Naive thymus-derived CD4-positive, alpha-beta T cell (primary cell): Measurements from ENCODE around the gene LSP1. TPM values are rescaled to one million over a fixed set of nuclear protein-coding genes. Genes with fewer than 3 reads are reported as not detected.

Experiments
- ATAC-seq: fragments of 150-1000 bp; cut with Tn5 transposase; 2 replicates; pipeline ENCODE4 v1.10.0; 2021; ENCODE audit warnings: mild to moderate bottlenecking, moderate library complexity
- CTCF ChIA-PET: fragments of 350-600 bp; sonication (Branson Sonifier 250); formaldehyde crosslinking; loops from one replicate; lab custom pipeline; 2021; ENCODE audit warnings: antibody characterized with exemption; lab: Charles Lee
- POLR2A ChIA-PET: fragments of 350-600 bp; sonication (Branson Sonifier 250); formaldehyde crosslinking; loops from one replicate; lab custom pipeline; 2021; ENCODE audit warnings: antibody characterized with exemption, inconsistent platforms; lab: Charles Lee
- DNase-seq, 9 donors: peaks; one replicate each; pipeline versions ENCODE4 v3.0.0 to v3.0.0-alpha.2; 2020 to 2022; ENCODE audit warnings: mixed read lengths in 1 of 9
- H3K27ac ChIP-seq: one replicate; pipeline ENCODE4 v1.7.0; 2013; ENCODE audit warnings: mild to moderate bottlenecking, low read depth, low read length, moderate library complexity
- H3K27me3 ChIP-seq, 2 donors: one replicate each; pipeline ENCODE4 v1.7.0; 2013; ENCODE audit warnings: low read length in 2 of 2, mild to moderate bottlenecking in 2 of 2, moderate library complexity in 2 of 2; ENCODE audit not compliant: control insufficient read depth in 2 of 2, insufficient read depth in 2 of 2
- H3K36me3 ChIP-seq, 3 experiments: 1 replicate in 2 of 3; 2 replicates in 1 of 3; pipeline ENCODE4 v1.7.0; 2013; ENCODE audit warnings: low read length in 3 of 3, mild to moderate bottlenecking in 3 of 3, moderate library complexity in 1 of 3; ENCODE audit not compliant: insufficient read depth in 3 of 3, control insufficient read depth in 2 of 3
- H3K4me1 ChIP-seq, 2 donors: one replicate each; pipeline ENCODE4 v1.7.0; 2013; ENCODE audit warnings: low read length in 2 of 2, mild to moderate bottlenecking in 2 of 2, moderate library complexity in 1 of 2; ENCODE audit not compliant: control insufficient read depth in 2 of 2, insufficient read depth in 2 of 2
- H3K4me3 ChIP-seq: 2 replicates; pipeline ENCODE4 v1.7.0; 2013; ENCODE audit warnings: mild to moderate bottlenecking, low read length
- H3K9me3 ChIP-seq, 3 experiments: 1 replicate in 2 of 3; 2 replicates in 1 of 3; pipeline ENCODE4 v1.7.0; 2013; ENCODE audit warnings: low read length in 3 of 3; ENCODE audit not compliant: control insufficient read depth in 2 of 3
- H3K27ac Mint-ChIP-seq, 9 donors: one replicate each; pipeline ENCODE4 v1.8.0; 2020 to 2022; ENCODE audit warnings: mixed read lengths in 9 of 9, mild to moderate bottlenecking in 8 of 9, moderate library complexity in 5 of 9, inconsistent platforms in 2 of 9
- H3K27me3 Mint-ChIP-seq, 5 donors: one replicate each; pipeline ENCODE4 v1.8.0; 2021 to 2022; ENCODE audit warnings: mixed read lengths in 5 of 5, mild to moderate bottlenecking in 1 of 5
- H3K36me3 Mint-ChIP-seq, 5 donors: one replicate each; pipeline ENCODE4 v1.8.0; 2020 to 2022; ENCODE audit warnings: mixed read lengths in 5 of 5, mild to moderate bottlenecking in 3 of 5, inconsistent platforms in 1 of 5
- H3K4me1 Mint-ChIP-seq, 7 donors: one replicate each; pipeline ENCODE4 v1.8.0; 2020 to 2022; ENCODE audit warnings: mixed read lengths in 7 of 7, mild to moderate bottlenecking in 3 of 7, inconsistent platforms in 1 of 7
- H3K4me3 Mint-ChIP-seq, 10 donors: one replicate each; pipeline ENCODE4 v1.8.0; 2020 to 2022; ENCODE audit warnings: mild to moderate bottlenecking in 10 of 10, mixed read lengths in 10 of 10, moderate library complexity in 6 of 10, inconsistent platforms in 2 of 10
- H3K9me3 Mint-ChIP-seq, 11 donors: one replicate each; pipeline ENCODE4 v1.8.0; 2020 to 2022; ENCODE audit warnings: mixed read lengths in 11 of 11, mild to moderate bottlenecking in 4 of 11, inconsistent platforms in 1 of 11, moderate library complexity in 1 of 11
- intact Hi-C, 2 donors: fragments of 100-400 bp; cut with micrococcal nuclease; formaldehyde crosslinking; loops; one replicate each; pipeline ENCODE4 v1.15.1; 2023
- polyA plus RNA-seq, 2 donors: library from polyadenylated mRNA; unstranded; fragments of 300-500 nt; fragmentation: Illumina TruSeq; gene quantifications; one replicate each; pipeline ENCODE4 v1.2.3, GENCODE V29; 2021
- total RNA-seq, 6 experiments: library from RNA in 5 of 6; stranded (reverse) in 5 of 6; gene quantifications; 1 replicate in 5 of 6; 2 replicates in 1 of 6; pipeline ENCODE4 v1.2.3 and lab custom pipeline; 2021 to 2026

The LSP1 gene
- total and polyA plus RNA-seq, 7 experiments from 2014 or later, result 248 to 578 (median 295) TPM

- no peaks in the 10 kb centered on the region for H3K36me3 ChIP-seq
- no peak for DNase-seq
- intact Hi-C loops, result no loop called here
These were observed 16.6 kb upstream of the LSP1 start for GRCh38 chr11:1836011-1836945.

GRCh38 chr11:1837171-1838076 is 15.5 kb upstream of the LSP1 start:
- no peak overlapping the region for H3K27ac ChIP-seq
- ChIA-PET POLR2A (no interaction called here), CTCF (interaction anchor here (1.0 to 7.8 kb wide), 9 partner anchors 10 to 314 kb away, joined by 3 to 229 read pairs (median 5); partner anchors contain the start of gene LSP1)
- Mint-ChIP-seq H3K27ac (peak overlapping the region in 1 of 9 donors; percentile 19), H3K4me1 (peaks cover 0 to 11% (median 7%) of the 10 kb centered on the region in 7 donors), H3K36me3 (no peaks in the 10 kb centered on the region), H3K9me3 (no peaks in the 10 kb centered on the region), H3K4me3 (peak overlapping the region in 1 of 10 donors; percentile 14), H3K27me3 (peaks cover 0 to 3% (median 0%) of the 10 kb centered on the region in 5 donors)
- no peak overlapping the region for H3K4me3 ChIP-seq
- no peaks in the 10 kb centered on the region for H3K27me3 ChIP-seq
- peaks cover 0 to 7% of the 10 kb centered on the region in 2 donors for H3K4me1 ChIP-seq
- H3K36me3 ChIP-seq, result no peaks in the 10 kb centered on the region
- DNase-seq, result peak; percentile 53 to 83 (median 75)
- intact Hi-C loops, result loop anchor here (1.0 to 2.0 kb wide), 6 partner anchors 14 to 314 kb away; partner anchors contain the start of gene LSP1 (in 1 of the 2)
- H3K9me3 ChIP-seq, result no peaks in the 10 kb centered on the region
- peak; percentile 84 for ATAC-seq

More at GRCh38 chr11:1836011-1836945, 16.6 kb upstream of the LSP1 start:
- CTCF ChIA-PET, result interaction anchor here (0.6 to 7.8 kb wide), 10 partner anchors 9 to 315 kb away, joined by 3 to 229 read pairs (median 6); no protein-coding TSS in a partner anchor
- Mint-ChIP-seq H3K9me3 (no peaks in the 10 kb centered on the region), H3K36me3 (no peaks in the 10 kb centered on the region), H3K4me1 (peaks cover 0 to 11% (median 7%) of the 10 kb centered on the region in 7 donors), H3K4me3 (no peak overlapping the region), H3K27ac (peak overlapping the region in 1 of 9 donors; percentile 14), H3K27me3 (peaks cover 0 to 6% (median 3%) of the 10 kb centered on the region in 5 donors)
- Histone ChIP-seq H3K27me3 (no peaks in the 10 kb centered on the region), H3K9me3 (no peaks in the 10 kb centered on the region), H3K4me1 (peaks cover 0 to 7% of the 10 kb centered on the region in 2 donors), H3K27ac (no peak overlapping the region), H3K4me3 (no peak overlapping the region)
- no peak for ATAC-seq
- POLR2A ChIA-PET, result interaction anchor here (1.1 kb wide), 1 partner anchor 53 kb away, joined by 3 read pairs; no protein-coding TSS in a partner anchor

DNA sequence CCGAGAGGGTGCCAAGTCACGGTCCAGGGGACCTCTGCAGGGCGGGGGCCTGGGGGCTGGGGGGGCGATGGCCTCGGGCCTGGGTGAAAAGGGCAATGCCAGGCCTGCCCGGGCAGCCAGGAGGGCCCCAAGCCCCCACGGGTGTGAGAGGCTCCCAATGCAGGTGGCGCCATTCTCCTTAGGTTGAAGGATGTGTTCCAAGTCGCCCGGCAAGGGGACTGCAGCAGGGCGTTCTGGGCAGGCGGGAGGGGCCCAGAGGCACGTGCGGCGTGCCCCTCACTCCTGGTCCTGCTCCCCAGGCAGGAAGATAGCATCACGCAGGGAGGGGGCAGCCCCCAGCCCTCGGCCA is 14.8 kb upstream of the LSP1 start:
- no peaks in the 10 kb centered on the region for H3K27me3 ChIP-seq
- DNase-seq, result peak in 1 of 9 donors; percentile 37
- H3K27ac Mint-ChIP-seq, result no peak overlapping the region
- H3K4me1 Mint-ChIP-seq, result peaks cover 4 to 11% (median 9%) of the 10 kb centered on the region in 7 donors
- H3K36me3 Mint-ChIP-seq, result no peaks in the 10 kb centered on the region
- CTCF ChIA-PET, result interaction anchor here (0.9 to 1.7 kb wide), 5 partner anchors 10 to 314 kb away, joined by 3 to 5 read pairs (median 3); partner anchors contain the start of gene LSP1
- no peak overlapping the region for H3K4me3 ChIP-seq
- no peak overlapping the region for H3K27ac ChIP-seq
- no peaks in the 10 kb centered on the region for H3K36me3 ChIP-seq
- intact Hi-C loops, result loop anchor here in 1 of 2 donors (2.0 kb wide), 1 partner anchor 15 kb away; the partner anchor contains the start of gene LSP1
- H3K27me3 Mint-ChIP-seq, result peaks cover 0 to 3% (median 0%) of the 10 kb centered on the region in 5 donors
- peaks cover 0 to 7% of the 10 kb centered on the region in 2 donors for H3K4me1 ChIP-seq
- H3K9me3 Mint-ChIP-seq, result no peaks in the 10 kb centered on the region
- no peak for ATAC-seq
- H3K4me3 Mint-ChIP-seq, result peak overlapping the region in 1 of 10 donors; percentile 14
- no peaks in the 10 kb centered on the region for H3K9me3 ChIP-seq
- POLR2A ChIA-PET, result interaction anchor here (3.1 kb wide), 1 partner anchor 14 kb away, joined by 14 read pairs; the partner anchor contains the start of gene LSP1

GRCh38 chr11:1838426-1839144 is 14.3 kb upstream of the LSP1 start, which contains the start of gene TNNI2:
Gene TNNI2 (plus strand): TSS chr11:1838981. CDS start chr11:1839697, 716 bp downstream.
- peaks cover 1 to 9% of the 10 kb centered on the region in 2 donors for H3K4me1 ChIP-seq
- no peak for ATAC-seq
- H3K27me3 Mint-ChIP-seq, result peaks cover 0 to under 1% (median 0%) of the 10 kb centered on the region in 5 donors
- H3K27me3 ChIP-seq, result no peaks in the 10 kb centered on the region
- H3K4me1 Mint-ChIP-seq, result peaks cover 10 to 15% (median 14%) of the 10 kb centered on the region in 7 donors
- ChIA-PET CTCF (interaction anchor here (0.9 to 1.7 kb wide), 5 partner anchors 9 to 314 kb away, joined by 3 to 5 read pairs (median 3); partner anchors contain the start of gene LSP1), POLR2A (interaction anchor here (1.0 to 3.1 kb wide), 2 partner anchors 14 to 39 kb away, joined by 4 to 14 read pairs; partner anchors contain the start of gene LSP1)
- H3K9me3 Mint-ChIP-seq, result no peaks in the 10 kb centered on the region
- H3K4me3 Mint-ChIP-seq, result peak within 1 kb of the TSS in 1 of 10 donors; percentile 25
- H3K27ac Mint-ChIP-seq, result peak within 1 kb of the TSS in 3 of 9 donors; percentile 45 to 71 (median 59)
- intact Hi-C loops, result loop anchor here in 1 of 2 donors (2.0 kb wide), 1 partner anchor 14 kb away; the partner anchor contains the start of gene LSP1
- DNase-seq, result no peak
- H3K36me3 ChIP-seq, result no peaks in the 10 kb centered on the region
- no peak within 1 kb of the TSS for H3K27ac ChIP-seq
- H3K36me3 Mint-ChIP-seq, result no peaks in the 10 kb centered on the region
- no peaks in the 10 kb centered on the region for H3K9me3 ChIP-seq
- H3K4me3 ChIP-seq, result no peak within 1 kb of the TSS

DNA sequence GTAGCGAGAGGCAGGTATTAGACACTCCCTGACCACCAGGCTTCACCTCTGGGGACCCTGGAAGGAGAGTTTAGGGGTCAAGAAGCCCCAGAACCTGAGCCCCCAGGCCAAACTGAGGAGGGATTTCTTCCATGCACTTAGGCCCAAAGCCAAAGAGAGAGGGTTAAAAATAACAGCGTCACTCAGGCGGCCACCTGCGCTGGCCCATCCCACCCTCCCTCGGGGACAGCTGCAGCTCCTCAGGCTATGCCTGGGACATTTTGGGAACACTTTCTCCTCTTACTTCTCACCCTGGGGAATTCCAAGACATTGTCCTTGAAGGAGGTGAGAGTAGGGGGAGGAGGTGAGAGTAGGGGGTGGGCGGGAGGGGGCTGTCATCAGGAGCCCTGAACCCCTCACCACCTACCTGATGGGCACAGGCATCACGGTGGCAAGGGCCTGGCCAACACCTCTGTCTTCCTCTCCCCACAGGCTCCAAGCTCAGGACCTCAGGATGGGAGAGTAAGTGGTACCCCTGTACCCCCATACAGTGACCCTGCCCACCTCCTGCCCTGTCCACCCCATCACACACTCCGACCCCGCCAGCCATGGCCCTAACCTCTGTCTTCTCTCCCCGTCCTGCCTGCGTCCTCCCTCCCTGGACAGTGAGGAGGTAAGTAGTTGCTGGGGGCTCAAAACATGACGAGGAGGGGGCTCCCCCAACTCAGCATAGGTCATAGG is 13.5 kb upstream of the LSP1 start:
- H3K27me3 Mint-ChIP-seq, result no peaks in the 10 kb centered on the region
- Histone ChIP-seq H3K36me3 (no peaks in the 10 kb centered on the region), H3K9me3 (no peaks in the 10 kb centered on the region), H3K4me1 (peaks cover 9 to 17% of the 10 kb centered on the region in 2 donors), H3K27ac (no peak overlapping the region), H3K4me3 (no peak overlapping the region), H3K27me3 (no peaks in the 10 kb centered on the region)
- no peaks in the 10 kb centered on the region for H3K9me3 Mint-ChIP-seq
- H3K4me3 Mint-ChIP-seq, result peak overlapping the region in 1 of 10 donors; percentile 25
- DNase-seq (no peak), ATAC-seq (no peak)
- intact Hi-C loops, result loop anchor here in 1 of 2 donors (2.0 kb wide), 1 partner anchor 13 kb away; the partner anchor contains the start of gene LSP1
- H3K27ac Mint-ChIP-seq, result peak overlapping the region in 2 of 9 donors; percentile 45 to 71
- CTCF ChIA-PET, result interaction anchor here (0.9 to 1.7 kb wide), 2 partner anchors 13 to 145 kb away, joined by 3 to 5 read pairs; partner anchors contain the start of gene LSP1
- H3K36me3 Mint-ChIP-seq, result no peaks in the 10 kb centered on the region
- peaks cover 14 to 23% (median 21%) of the 10 kb centered on the region in 7 donors for H3K4me1 Mint-ChIP-seq
- POLR2A ChIA-PET, result interaction anchor here (1.0 to 3.1 kb wide), 2 partner anchors 13 to 38 kb away, joined by 4 to 14 read pairs; partner anchors contain the start of gene LSP1
